IPS DF 6.9 (cell line): ENCODE data around the gene KLHL2.
"Not testable (repeated sequence)": the region's sequence is repeated elsewhere in the genome, so short reads cannot be mapped to it uniquely, and the experiment has no call there.

Source experiments
- DNase-seq: peaks from one replicate; pipeline ENCODE4 v3.0.0-alpha.2; 2013; ENCODE audit warnings: low read depth, low spot score
- H3K27ac ChIP-seq: one replicate; pipeline ENCODE4 v1.5.1; 2013; ENCODE audit warnings: low read length, control low read depth
- H3K27me3 ChIP-seq: 2 replicates; pipeline ENCODE4 v1.6.1; 2013; ENCODE audit warnings: mild to moderate bottlenecking, low read length; ENCODE audit not compliant: control insufficient read depth, insufficient read depth
- H3K36me3 ChIP-seq: 2 replicates; pipeline ENCODE4 v1.6.1; 2013; ENCODE audit warnings: low read length; ENCODE audit not compliant: control insufficient read depth, insufficient read depth
- H3K4me1 ChIP-seq: 2 replicates; pipeline ENCODE4 v1.6.1; 2013; ENCODE audit warnings: low read length; ENCODE audit not compliant: control insufficient read depth, insufficient read depth
- H3K4me3 ChIP-seq: 2 replicates; pipeline ENCODE4 v1.5.1; 2013; ENCODE audit warnings: mild to moderate bottlenecking, low read length
- H3K9me3 ChIP-seq: 2 replicates; pipeline ENCODE4 v1.6.1; 2013; ENCODE audit warnings: low read length, inconsistent platforms; ENCODE audit not compliant: control insufficient read depth, insufficient read depth
- WGBS: extraction: QIAGEN DNeasy Blood & Tissue Kit; methylation state at CpG from one replicate; pipeline ENCODE4 v1.1.7; 2013; ENCODE audit warnings: mixed read lengths, missing lambda C conversion rate; ENCODE audit not compliant: insufficient read length, insufficient coverage; 5-methylcytosine and 5-hydroxymethylcytosine counted together

Gene KLHL2

GRCh38 chr4:165201806-165202205, 5.6 kb upstream of the KLHL2 start:
- Histone ChIP-seq H3K4me1 (no peaks in the 10 kb centered on the region), H3K36me3 (no peaks in the 10 kb centered on the region), H3K27me3 (no peaks in the 10 kb centered on the region), H3K4me3 (no peak overlapping the region), H3K9me3 (no peaks in the 10 kb centered on the region), H3K27ac (no peak overlapping the region)
- no peak for DNase-seq
- WGBS = no CpG with 5 or more reads among the region's 1 CpG

GRCh38 chr4:165203541-165204461, 3.6 kb upstream of the KLHL2 start:
- Histone ChIP-seq H3K4me1 (no peaks in the 10 kb centered on the region), H3K36me3 (no peaks in the 10 kb centered on the region; the same call in 1 of the 2 replicates)
- WGBS = no CpG with 5 or more reads among the region's 8 CpGs

GRCh38 chr4:165204462-165204830, 2.9 kb upstream of the KLHL2 start:
- no peak overlapping the region for H3K27ac ChIP-seq
- WGBS = no CpG with 5 or more reads among the region's 3 CpGs
- no peak overlapping the region for H3K4me3 ChIP-seq

More at GRCh38 chr4:165203541-165204461, 3.6 kb upstream of the KLHL2 start:
- no peaks in the 10 kb centered on the region for H3K27me3 ChIP-seq
- H3K27ac ChIP-seq = no peak overlapping the region
- H3K9me3 ChIP-seq = no peaks in the 10 kb centered on the region
- H3K4me3 ChIP-seq = no peak overlapping the region
- no peak for DNase-seq

DNA sequence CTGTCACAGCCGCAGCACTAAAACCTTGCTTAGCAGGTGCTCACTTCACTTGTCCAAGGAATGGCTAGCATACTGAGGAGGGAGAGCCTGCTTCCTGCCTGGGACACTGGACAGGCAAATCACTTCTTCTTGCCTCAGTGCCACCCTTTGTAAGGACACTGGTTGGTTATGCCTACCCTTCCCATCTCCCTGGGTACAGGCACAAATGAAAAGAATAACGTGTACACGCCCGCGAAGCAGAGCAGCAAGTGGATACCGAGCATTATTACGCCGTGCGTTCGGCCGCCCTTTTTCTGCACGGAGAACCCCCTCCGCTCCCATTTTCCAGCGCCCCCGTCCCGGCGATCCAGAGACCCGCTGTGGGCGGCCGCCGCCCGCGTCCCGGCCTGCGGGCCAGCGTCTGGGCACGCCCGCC, 338 bp upstream of the KLHL2 start:
- Histone ChIP-seq H3K4me3 (peak overlapping the region; percentile 71; the same call in 1 of the 2 replicates), H3K4me1 (no peaks in the 10 kb centered on the region), H3K27me3 (no peaks in the 10 kb centered on the region), H3K36me3 (no peaks in the 10 kb centered on the region; the same call in 1 of the 2 replicates), H3K9me3 (no peaks in the 10 kb centered on the region), H3K27ac (no peak overlapping the region)
- no CpG with 5 or more reads among the region's 28 CpGs for WGBS
- no peak for DNase-seq

More at GRCh38 chr4:165204462-165204830, 2.9 kb upstream of the KLHL2 start:
- H3K9me3 ChIP-seq = no peaks in the 10 kb centered on the region
- H3K36me3 ChIP-seq = no peaks in the 10 kb centered on the region; the same call in 1 of the 2 replicates
- H3K27me3 ChIP-seq = no peaks in the 10 kb centered on the region
- H3K4me1 ChIP-seq = no peaks in the 10 kb centered on the region
- DNase-seq = no peak

DNA sequence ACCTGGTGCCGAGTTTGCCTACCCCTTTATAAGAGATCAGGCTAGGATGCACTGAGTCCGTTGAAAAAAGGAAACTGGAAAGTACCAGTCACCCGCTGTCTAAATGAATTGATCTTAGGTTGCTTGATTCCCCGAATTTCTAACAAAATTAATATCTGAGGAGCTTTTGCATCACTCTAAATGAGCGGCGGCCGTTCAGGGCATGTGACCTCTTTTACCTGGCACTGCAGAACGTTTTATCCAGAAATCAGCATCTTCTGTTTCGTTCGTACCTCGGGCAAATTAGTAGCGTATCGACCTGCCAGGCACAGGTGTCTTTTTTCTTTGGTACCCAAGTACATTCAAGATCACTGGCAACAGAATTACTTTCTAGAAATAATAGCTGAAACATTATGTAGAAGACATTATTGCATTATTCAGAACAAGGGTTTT, 876 bp downstream of the KLHL2 start:
- no peak overlapping the region for H3K27ac ChIP-seq
- no CpG with 5 or more reads among the region's 13 CpGs for WGBS
- H3K4me1 ChIP-seq = no peaks in the 10 kb centered on the region

GRCh38 chr4:165208741-165209388, 1.5 kb downstream of the KLHL2 start:
- H3K9me3 ChIP-seq = no peaks in the 10 kb centered on the region
- no peak overlapping the region for H3K4me3 ChIP-seq
- no peaks in the 10 kb centered on the region for H3K27me3 ChIP-seq
- no CpG with 5 or more reads among the region's 10 CpGs for WGBS
- no peak for DNase-seq
- H3K36me3 ChIP-seq = no peaks in the 10 kb centered on the region; the same call in 1 of the 2 replicates
- no peak overlapping the region for H3K27ac ChIP-seq
- H3K4me1 ChIP-seq = no peaks in the 10 kb centered on the region

More for the DNA sequence above, 876 bp downstream of the KLHL2 start:
- Histone ChIP-seq H3K9me3 (no peaks in the 10 kb centered on the region), H3K27me3 (no peaks in the 10 kb centered on the region), H3K36me3 (no peaks in the 10 kb centered on the region; the same call in 1 of the 2 replicates), H3K4me3 (peak overlapping the region; percentile 71)
- DNase-seq = no peak

DNA sequence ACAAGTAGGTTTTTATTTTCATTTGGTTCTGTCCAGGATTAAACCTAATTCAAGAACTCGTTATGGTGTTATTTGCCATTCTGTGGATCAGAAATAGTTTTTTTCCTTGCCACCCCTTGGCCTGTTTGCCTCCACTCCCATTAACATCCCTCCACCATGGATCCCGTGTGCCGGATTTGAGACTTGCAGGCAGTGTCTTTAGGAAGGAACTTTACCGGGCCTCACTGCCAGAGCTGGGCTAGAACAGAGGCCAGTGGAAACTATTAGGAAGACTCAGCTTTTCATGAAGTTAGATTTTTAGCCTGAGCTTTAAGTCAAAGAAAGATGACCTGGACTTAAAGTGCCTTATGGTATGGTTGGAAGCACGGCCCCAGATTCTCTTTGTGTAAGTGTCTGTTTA, 2.4 kb downstream of the KLHL2 start:
- no peaks in the 10 kb centered on the region; the same call in 1 of the 2 replicates for H3K36me3 ChIP-seq
- no peak overlapping the region for H3K27ac ChIP-seq
- no peak for DNase-seq
- no peaks in the 10 kb centered on the region for H3K9me3 ChIP-seq
- H3K27me3 ChIP-seq = no peaks in the 10 kb centered on the region
- H3K4me3 ChIP-seq = no peak overlapping the region
- peaks cover 1% of the 10 kb centered on the region; the same call in 1 of the 2 replicates for H3K4me1 ChIP-seq
- WGBS = no CpG with 5 or more reads among the region's 5 CpGs

- no peak overlapping the region for H3K27ac ChIP-seq
- no peaks in the 10 kb centered on the region; the same call in 1 of the 2 replicates for H3K36me3 ChIP-seq
- H3K4me1 ChIP-seq = peaks cover 1% of the 10 kb centered on the region; the same call in 1 of the 2 replicates
- DNase-seq = no peak
- H3K4me3 ChIP-seq = no peak overlapping the region
- no CpG with 5 or more reads among the region's 1 CpG for WGBS
- H3K27me3 ChIP-seq = no peaks in the 10 kb centered on the region
- no peaks in the 10 kb centered on the region for H3K9me3 ChIP-seq
Observed at GRCh38 chr4:165210566-165210965, 3.2 kb downstream of the KLHL2 start.

DNA sequence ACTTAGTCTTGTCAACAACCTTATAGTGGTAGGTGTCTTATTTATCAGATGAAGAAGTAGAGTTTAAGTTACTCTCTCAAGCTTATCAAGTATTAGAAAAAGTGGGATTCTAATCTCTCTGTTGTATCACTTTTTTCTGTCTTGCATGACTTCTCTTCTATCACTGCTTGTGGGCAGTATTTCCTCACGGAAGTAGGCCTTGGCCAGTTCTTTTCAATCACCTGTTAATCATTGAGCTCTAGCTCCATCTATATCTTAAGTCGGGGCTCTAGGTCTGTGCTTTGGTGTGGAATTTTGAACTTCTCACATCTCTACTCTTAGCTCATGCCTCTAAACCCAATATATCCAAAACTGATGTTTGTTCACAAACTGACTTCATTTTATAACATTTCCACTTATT, 5.3 kb downstream of the KLHL2 start:
- not testable (repeated sequence) for H3K4me1 ChIP-seq

GRCh38 chr4:165213404-165213803, 6.0 kb downstream of the KLHL2 start:
- not testable (repeated sequence) for H3K4me3 ChIP-seq, H3K36me3 ChIP-seq, H3K4me1 ChIP-seq, H3K27ac ChIP-seq, DNase-seq, H3K9me3 ChIP-seq, H3K27me3 ChIP-seq
- WGBS = no CpG with 5 or more reads among the region's 1 CpG

More for the DNA sequence above, 5.3 kb downstream of the KLHL2 start:
- H3K27ac ChIP-seq, H3K4me3 ChIP-seq, H3K27me3 ChIP-seq, H3K36me3 ChIP-seq, H3K9me3 ChIP-seq, DNase-seq: not testable (repeated sequence)
- no CpG with 5 or more reads among the region's 2 CpGs for WGBS
